Fibroblast of lung (primary cell): ENCODE results near the gene WDR27.

Experiments used
- CTCF ChIP-seq, 2 donors: IDR thresholded peaks in 1 of 2; conservative IDR thresholded peaks in 1 of 2; 1 replicate in 1 of 2; 2 replicates in 1 of 2; pipeline ENCODE4 v1.5.1; 2011 to 2012; ENCODE audit warnings: low read length in 2 of 2, control low read depth in 1 of 2, inconsistent platforms in 1 of 2, low read depth in 1 of 2, mild to moderate bottlenecking in 1 of 2
- EZH2 ChIP-seq: IDR thresholded peaks from 2 replicates; pipeline ENCODE4 v1.5.1; 2012; ENCODE audit warnings: low read length, control low read depth, mild to moderate bottlenecking; ENCODE audit errors: missing control alignments

DNA sequence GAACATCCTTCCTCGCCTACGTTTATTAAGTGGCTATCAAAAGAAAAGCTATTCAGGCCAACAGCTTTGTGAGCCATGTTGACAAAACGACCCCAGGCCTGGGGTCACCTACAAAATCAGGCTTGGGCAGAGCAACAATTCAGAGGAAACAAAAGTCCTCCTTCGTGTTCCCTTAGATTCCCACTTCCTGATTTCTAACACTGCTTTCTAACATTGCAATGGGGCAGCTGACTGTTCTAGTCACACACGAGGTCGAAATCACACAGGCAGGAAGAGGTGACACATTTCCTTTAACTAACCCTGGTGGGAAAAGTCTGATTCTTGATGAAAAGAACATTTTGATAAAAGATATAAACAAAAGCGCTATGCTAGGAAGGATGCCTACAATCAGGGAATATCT is 31.9 kb downstream of the WDR27 start:
- no peak for TF ChIP-seq CTCF (conservative IDR thresholded peaks at IDR 0.05 in 1 of 2, IDR thresholded peaks at IDR 0.05 in 1 of 2; ENCODE audit: low read depth in 1 of 2, low read length in 2 of 2)
- TF ChIP-seq EZH2: no peak
